GM08714 (cell line): ENCODE results near the gene AMZ1.

Experiments used
- H3K4me3 ChIP-seq: fragments of 200-500 bp; sonication (Bioruptor generic); 2 replicates; pipeline ENCODE4 v1.5.1; 2014; ENCODE audit warnings: mild to moderate bottlenecking, low read length, inconsistent platforms
- ZNF274 ChIP-seq: IDR thresholded peaks from 2 replicates; pipeline ENCODE4 v1.6.1; 2012; ENCODE audit warnings: mild to moderate bottlenecking, low read depth, low read length

AMZ1 gene

DNA sequence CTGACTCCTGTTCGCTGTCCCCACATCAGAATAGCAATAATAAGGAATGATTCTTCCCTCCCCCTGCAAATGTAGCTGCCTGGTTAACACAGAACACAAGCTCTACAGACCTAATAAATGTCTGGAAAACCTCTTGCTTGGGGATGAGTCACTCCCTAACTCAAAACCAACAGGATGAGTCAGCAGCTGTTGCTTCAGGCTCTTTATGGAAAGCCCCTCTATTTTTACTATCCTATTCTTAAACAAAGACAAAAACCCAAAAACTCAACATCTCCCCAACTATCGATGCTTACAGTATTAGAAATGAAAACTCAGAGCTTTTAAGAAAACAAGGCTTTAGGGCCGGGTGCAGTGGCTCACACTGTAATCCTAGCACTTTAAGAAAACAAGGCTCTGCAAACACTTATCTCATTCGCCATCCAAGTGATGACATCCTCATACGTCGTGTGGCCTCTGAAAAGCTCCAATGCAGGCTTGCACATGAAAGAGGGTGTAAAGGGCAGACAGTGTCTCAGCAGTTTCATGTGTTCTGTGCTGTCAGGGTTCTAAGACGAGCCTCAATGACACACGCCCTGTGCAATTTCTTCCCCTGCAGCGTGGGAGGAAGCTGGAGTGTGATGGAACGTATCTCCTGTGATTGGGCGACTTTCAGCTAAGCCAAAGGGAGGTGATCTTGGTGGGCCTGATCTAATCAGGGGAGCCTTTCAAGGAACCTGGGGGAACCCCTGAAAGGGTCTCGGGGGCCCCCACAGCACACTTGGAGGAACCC is 70.1 kb downstream of the AMZ1 start:
- no peak for TF ChIP-seq ZNF274

DNA sequence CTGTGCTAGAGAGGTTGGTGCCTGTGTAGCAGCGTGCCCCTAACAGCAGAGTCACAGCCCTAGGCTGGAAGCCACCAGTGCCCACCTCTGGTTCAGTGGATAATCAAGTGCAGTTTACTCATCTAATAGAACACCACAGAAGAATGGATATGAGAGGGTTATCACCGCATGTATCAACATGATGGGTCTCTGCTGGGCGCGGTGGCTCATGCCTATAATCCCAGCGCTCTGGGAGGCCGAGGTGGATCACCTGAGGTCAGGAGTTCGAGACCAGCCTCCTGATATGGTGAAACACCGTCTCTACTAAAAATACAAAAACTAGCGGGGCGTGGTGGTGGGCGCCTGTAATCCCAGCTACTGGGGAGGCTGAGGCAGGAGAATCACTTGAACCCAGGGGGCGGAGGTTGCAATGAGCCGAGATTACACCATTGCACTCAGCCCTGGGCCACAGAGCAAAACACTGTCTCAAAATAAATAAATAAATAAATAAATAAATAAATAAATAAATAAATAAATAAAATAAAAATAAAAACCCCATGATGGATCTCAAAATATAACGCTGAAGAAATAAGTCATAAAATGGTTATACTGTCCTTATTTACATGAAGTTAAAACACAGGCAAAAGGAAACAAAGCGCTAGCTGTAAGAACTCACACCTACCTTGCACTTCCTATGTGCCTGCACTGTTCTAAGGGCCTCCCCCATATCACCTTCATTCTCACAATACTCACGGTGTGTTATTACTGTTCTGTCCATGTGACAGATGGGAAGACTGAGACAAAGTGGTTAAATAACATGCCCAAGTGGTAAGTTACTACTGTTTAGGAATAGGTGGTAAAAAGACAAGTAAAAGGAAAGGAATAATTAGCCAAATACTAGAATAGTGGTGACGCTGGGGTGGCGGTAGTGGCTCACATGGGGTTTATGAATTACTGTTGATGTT is 70.9 kb downstream of the AMZ1 start:
- H3K4me3 ChIP-seq: peak overlapping the region; percentile 4; the same call in 1 of the 2 replicates
- no peak for TF ChIP-seq ZNF274

More for the DNA sequence above, 70.1 kb downstream of the AMZ1 start:
- H3K4me3 ChIP-seq: peak overlapping the region; percentile 4; the same call in 1 of the 2 replicates

DNA sequence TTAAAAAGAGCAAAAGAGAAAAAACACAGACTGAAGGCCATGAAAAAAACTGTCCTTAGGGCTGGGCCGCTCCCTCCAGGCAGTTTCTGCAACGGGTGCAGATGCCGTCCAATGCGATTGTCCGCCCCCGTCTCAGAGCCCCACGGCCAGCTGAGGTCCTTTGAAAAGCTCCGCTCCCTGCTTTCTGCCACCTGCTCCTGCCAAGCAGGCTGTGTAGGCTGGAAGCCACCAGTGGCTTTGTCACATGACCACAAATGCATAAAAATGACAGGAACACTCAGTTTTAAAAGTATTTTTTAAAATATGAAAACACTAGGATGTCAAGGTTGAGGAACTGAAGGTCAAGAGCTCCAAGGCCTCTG is 71.7 kb downstream of the AMZ1 start:
- H3K4me3 ChIP-seq: no peak overlapping the region
- TF ChIP-seq ZNF274: no peak

DNA sequence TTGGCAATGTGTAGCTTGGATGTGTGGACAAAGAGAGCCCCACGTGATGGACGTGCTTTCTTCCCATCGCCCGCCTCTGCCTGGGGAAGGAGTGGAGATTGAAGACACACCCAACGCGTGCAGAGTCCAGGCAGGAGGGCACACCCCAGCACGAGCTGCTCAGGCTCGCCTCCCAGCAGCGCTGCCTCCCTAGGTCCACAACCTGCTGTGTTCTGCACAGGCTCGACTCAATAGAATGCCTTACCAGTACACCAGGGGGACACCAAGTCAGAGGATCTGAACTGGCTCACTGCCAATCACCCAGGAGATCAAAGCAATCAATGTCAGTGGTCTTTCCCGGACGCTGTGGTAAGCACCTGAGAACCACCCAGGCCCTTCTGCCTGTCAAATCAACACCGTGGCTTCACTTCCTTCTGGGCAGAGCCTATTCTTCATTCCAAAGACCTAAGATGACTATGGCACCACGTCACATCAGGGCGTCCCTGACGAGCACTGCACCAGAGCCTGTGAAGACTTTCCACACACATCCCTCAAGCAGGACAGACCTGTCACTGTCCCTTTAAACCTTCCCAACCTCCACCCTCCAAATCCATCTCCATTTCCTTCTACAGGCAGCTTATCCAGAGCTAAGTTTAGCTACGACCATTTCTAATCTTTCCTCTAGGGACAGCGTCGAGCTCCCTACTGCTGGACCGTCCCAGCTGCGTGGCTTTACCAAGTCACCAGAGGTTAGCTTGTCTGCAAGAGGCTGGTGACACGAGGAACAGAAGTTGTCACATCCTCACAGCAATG is 72.3 kb downstream of the AMZ1 start:
- no peak for TF ChIP-seq ZNF274
- no peak overlapping the region for H3K4me3 ChIP-seq

DNA sequence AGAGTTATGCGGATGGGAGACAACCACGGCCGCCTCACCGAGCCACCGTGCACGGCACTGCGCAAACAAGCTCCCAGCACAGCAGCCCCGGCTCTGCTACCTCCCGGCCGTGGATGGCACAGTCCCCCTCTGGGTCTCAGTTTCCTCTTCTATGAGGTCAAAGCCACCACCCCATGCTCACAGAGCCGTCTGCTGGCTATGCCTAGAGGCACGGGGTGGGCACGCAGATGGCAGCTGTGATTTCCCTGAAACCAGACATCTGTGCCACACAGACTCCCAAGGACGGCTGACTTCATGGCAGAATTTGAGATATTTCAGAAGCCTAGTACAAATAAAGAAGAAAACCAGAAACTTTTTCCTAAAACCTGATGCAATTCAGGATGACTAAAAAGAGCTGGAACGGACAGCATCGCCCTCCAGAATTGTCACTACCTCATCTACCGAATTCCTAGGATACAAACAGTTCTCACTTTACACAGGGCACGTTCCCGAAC is 73.2 kb downstream of the AMZ1 start:
- no peak for TF ChIP-seq ZNF274
- H3K4me3 ChIP-seq: no peak overlapping the region

DNA sequence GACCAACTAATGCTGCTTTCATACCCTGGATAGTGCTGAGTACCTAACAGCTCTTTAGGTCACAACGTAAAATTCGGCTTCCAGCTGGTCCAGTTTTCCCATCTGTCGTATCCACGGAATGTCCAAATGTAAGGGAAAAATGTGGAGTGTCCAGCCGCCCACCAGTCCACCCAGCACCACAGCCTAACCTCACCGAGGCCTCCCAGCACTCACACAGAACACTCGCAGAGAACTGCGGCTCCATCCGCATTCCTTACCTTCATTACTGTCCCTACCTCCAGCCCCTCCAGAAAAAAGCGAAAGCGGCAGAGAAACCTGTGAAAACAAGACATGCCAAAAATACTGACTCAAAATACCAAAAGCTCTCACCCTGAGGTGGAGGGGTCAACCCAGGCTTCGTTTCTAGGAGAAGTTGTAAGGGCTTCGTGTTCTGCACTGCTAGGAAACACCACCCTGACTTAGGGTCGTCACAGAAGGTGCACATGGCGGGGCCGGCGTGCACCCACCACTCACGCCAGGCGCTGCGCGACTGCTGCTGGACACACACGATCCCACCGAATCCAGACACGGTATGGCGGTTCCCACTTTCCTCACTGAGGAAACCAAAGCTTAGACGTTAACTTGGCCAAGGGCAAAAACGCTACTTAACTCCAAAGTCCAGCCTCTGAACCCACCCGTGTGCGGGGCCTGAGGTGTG is 73.9 kb downstream of the AMZ1 start:
- no peak overlapping the region for H3K4me3 ChIP-seq
- TF ChIP-seq ZNF274: no peak

DNA sequence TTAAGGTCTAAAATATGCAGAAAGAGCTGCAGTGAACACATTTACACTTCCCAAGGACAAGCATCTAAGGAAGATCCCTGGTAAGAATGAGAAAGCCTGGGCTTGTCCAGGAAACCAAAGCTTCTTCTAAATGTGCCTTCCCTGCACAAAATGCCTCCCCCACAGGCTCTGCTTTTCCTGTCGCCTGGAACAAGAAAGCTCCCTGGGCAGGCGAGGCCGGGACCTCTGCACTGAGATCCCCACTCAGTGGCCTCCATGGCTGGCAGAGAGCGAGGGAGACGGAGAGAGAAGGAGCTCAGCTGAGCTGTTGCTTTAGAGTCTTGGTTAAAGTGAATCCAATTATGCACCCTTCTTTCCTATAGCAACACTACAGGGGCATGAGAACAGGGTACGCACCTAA is 75.6 kb downstream of the AMZ1 start:
- no peak for TF ChIP-seq ZNF274
- no peak overlapping the region for H3K4me3 ChIP-seq

DNA sequence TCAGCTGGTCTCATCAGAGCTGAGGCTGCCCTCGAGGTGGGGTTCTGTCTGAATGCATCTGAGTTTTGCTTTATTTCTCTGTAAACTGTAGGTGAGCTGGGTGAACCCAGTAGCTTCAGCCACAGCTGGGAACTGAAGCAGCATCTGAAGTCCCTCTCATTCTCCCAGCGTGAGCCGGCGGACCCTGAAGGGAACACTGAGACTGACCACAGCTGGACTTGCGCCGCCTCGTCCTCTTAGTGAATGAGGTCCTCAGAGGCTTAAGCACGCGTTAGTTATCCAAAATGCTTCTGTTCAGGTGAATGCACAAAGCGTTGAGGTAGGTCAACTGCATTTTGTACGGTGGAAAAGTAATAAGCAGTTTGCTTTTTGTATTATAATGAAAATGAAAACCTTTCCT is 76.6 kb downstream of the AMZ1 start:
- H3K4me3 ChIP-seq: no peak overlapping the region
- TF ChIP-seq ZNF274: no peak
